ENCODE data around the gene POLR2J3. TPM values are rescaled to one million over a fixed set of nuclear protein-coding genes. Genes with fewer than 3 reads are reported as not detected.
"Not testable (repeated sequence)": the region's sequence is repeated elsewhere in the genome, so short reads cannot be mapped to it uniquely, and the experiment has no call there.

Gene POLR2J3
- total and polyA plus RNA-seq, 10 of the 15 experiments (the other 5 are each of a cell fraction or from before 2014, with no cell fraction given), result 24.1 to 143 (median 53.1) TPM

DNA sequence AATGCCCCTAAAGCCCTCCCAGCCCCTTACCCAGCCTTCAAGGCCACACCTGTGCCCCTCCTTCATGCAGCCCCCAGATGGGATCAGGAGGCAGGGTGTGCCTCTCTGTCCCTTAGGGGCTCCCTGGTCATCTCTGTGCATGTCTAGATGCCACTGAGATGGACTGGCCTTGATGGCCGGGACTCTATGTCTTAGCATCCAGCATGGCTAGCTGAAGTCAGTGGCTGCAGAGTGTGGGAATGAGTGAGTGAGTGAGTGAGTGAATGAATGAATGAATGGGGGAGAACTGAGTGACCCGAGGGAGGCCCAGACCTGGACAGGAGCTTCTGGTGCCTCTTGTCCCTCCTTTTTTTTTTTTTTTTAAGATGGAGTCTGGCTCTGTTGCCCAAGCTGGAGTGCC, 40.3 kb downstream of the POLR2J3 start:
- H3K4me2 ChIP-seq (ENCODE audit: control insufficient read depth, insufficient read depth); H3K79me2 ChIP-seq (ENCODE audit: control insufficient read depth, insufficient read depth, low read length); H3K9ac ChIP-seq (ENCODE audit: control insufficient read depth, insufficient read depth, low read length); H3K27ac ChIP-seq (ENCODE audit: control insufficient read depth, insufficient read depth); ATAC-seq; DNase-seq (ENCODE audit: low read depth, low spot score); intact Hi-C loops (cut with micrococcal nuclease; ENCODE audit: unreplicated experiment); H3K4me1 ChIP-seq (ENCODE audit: control insufficient read depth, insufficient read depth, low read length); SMC1A ChIA-PET (ENCODE audit: uncharacterized antibody, unreplicated experiment); H3K9me3 ChIP-seq (replicated peaks; ENCODE audit: control insufficient read depth, insufficient read depth, low read length); CTCF ChIA-PET; H3K4me3 ChIP-seq; POLR2A ChIA-PET; H2AFZ ChIP-seq (ENCODE audit: control insufficient read depth, low read depth, low read length); H3K36me3 ChIP-seq (ENCODE audit: control insufficient read depth in 2 of 2, insufficient read depth in 2 of 2, low read length in 1 of 2); H4K20me1 ChIP-seq (ENCODE audit: control insufficient read depth, insufficient read depth); in situ Hi-C loops (cut with MboI); RAD21 ChIA-PET (ENCODE audit: unreplicated experiment); H3K27me3 ChIP-seq (replicated peaks in 1 of 2; ENCODE audit: control insufficient read depth in 2 of 2, insufficient read depth in 2 of 2, low read length in 1 of 2); FAIRE-seq: not testable (repeated sequence)
- TSS peak; percentile 72 for BruUV-seq (replicated peaks)
- WGBS (ENCODE audit: insufficient coverage, insufficient replicate concordance, low lambda C conversion rate, missing lambda C conversion rate), result 72% methylated on average over 2 of the region's 2 CpGs

DNA sequence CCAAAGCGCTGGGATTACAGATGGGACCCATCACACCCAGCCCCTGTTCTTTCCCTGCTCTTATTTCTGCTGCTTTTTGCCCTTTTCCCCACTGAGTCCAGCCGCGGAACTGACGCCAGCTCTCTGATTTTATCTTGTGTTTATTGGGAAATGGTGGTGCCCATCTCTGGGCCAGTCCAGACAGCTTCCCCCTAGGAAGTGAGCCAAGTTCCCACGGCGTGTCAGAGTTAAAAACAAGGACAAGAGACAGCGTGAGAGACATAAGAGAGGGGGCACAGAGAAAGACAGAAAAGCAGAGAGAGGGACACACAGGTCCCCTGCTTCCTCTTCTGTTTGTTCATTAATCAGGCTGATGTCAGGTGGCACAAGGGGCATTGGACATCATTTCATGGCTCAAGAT, 40.8 kb downstream of the POLR2J3 start:
- H3K36me3 ChIP-seq (ENCODE audit: control insufficient read depth in 2 of 2, insufficient read depth in 2 of 2, low read length in 1 of 2); DNase-seq (ENCODE audit: low read depth, low spot score); H3K9me3 ChIP-seq (replicated peaks; ENCODE audit: control insufficient read depth, insufficient read depth, low read length); POLR2A ChIA-PET; RAD21 ChIA-PET (ENCODE audit: unreplicated experiment); H3K27me3 ChIP-seq (replicated peaks in 1 of 2; ENCODE audit: control insufficient read depth in 2 of 2, insufficient read depth in 2 of 2, low read length in 1 of 2); H3K79me2 ChIP-seq (ENCODE audit: control insufficient read depth, insufficient read depth, low read length); intact Hi-C loops (cut with micrococcal nuclease; ENCODE audit: unreplicated experiment); H3K9ac ChIP-seq (ENCODE audit: control insufficient read depth, insufficient read depth, low read length); SMC1A ChIA-PET (ENCODE audit: uncharacterized antibody, unreplicated experiment); H4K20me1 ChIP-seq (ENCODE audit: control insufficient read depth, insufficient read depth); in situ Hi-C loops (cut with MboI); H2AFZ ChIP-seq (ENCODE audit: control insufficient read depth, low read depth, low read length); H3K4me2 ChIP-seq (ENCODE audit: control insufficient read depth, insufficient read depth); H3K27ac ChIP-seq (ENCODE audit: control insufficient read depth, insufficient read depth); H3K4me1 ChIP-seq (ENCODE audit: control insufficient read depth, insufficient read depth, low read length); H3K4me3 ChIP-seq; CTCF ChIA-PET; BruUV-seq (replicated peaks); FAIRE-seq; ATAC-seq: not testable (repeated sequence)
- no CpG with 5 or more reads among the region's 7 CpGs for WGBS (ENCODE audit: insufficient coverage, insufficient replicate concordance, low lambda C conversion rate, missing lambda C conversion rate)

DNA sequence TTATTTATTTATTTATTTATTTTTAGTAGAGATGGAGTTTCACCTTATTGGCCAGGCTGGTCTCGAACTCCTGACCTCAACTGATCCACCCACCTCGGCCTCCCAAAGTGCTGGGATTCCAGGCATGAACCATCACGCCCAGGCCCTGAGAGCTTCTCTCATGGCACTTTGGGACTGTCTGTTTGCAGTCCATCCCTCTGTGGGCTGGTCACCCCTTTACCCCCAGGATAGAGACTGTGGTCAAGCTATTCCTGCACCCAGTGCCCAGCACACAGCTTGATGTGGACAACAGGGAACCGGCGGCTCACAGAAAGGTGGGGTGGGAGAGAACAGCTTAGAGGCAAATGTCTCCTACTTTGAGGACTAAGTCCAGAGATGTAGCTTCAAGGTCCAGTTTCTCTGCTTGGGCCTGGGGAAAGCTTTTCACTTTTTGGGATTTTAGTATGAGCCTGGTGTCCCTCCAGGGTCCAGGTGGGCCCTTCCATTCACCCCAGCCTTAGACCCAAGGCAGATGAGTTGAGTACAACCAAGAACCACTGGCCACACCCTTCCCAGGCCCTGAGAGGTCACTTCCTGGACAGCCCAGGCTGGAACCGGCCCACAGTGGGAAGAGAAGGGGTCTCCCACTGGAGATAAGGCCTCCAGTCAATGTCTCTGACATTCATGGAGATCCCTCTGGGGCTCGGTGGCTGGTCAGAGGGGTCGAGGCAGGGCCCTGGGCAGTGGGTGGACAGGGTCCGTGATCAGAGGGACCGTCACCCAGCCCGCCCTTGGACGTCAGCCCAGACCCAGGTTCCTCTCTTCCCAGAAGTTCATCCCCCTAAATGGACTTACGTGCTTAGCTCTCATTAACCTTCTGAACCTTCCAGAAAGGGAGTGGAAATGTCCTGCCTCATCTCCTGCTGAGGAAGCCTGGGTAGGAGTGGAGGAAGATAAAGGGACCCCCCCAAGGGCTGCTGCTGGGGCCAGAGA, 44.3 kb downstream of the POLR2J3 start:
- H3K9me3 ChIP-seq (replicated peaks; ENCODE audit: control insufficient read depth, insufficient read depth, low read length); BruUV-seq (replicated peaks); in situ Hi-C loops (cut with MboI); H3K4me2 ChIP-seq (ENCODE audit: control insufficient read depth, insufficient read depth); H3K27ac ChIP-seq (ENCODE audit: control insufficient read depth, insufficient read depth); H4K20me1 ChIP-seq (ENCODE audit: control insufficient read depth, insufficient read depth); H3K79me2 ChIP-seq (ENCODE audit: control insufficient read depth, insufficient read depth, low read length); H3K36me3 ChIP-seq (ENCODE audit: control insufficient read depth in 2 of 2, insufficient read depth in 2 of 2, low read length in 1 of 2); H3K27me3 ChIP-seq (replicated peaks in 1 of 2; ENCODE audit: control insufficient read depth in 2 of 2, insufficient read depth in 2 of 2, low read length in 1 of 2); RAD21 ChIA-PET (ENCODE audit: unreplicated experiment); H3K4me1 ChIP-seq (ENCODE audit: control insufficient read depth, insufficient read depth, low read length); SMC1A ChIA-PET (ENCODE audit: uncharacterized antibody, unreplicated experiment); H3K4me3 ChIP-seq; POLR2A ChIA-PET; FAIRE-seq; H2AFZ ChIP-seq (ENCODE audit: control insufficient read depth, low read depth, low read length); intact Hi-C loops (cut with micrococcal nuclease; ENCODE audit: unreplicated experiment); CTCF ChIA-PET; DNase-seq (ENCODE audit: low read depth, low spot score); ATAC-seq; H3K9ac ChIP-seq (ENCODE audit: control insufficient read depth, insufficient read depth, low read length): not testable (repeated sequence)
- WGBS (ENCODE audit: insufficient coverage, insufficient replicate concordance, low lambda C conversion rate, missing lambda C conversion rate), result 80% methylated on average over 3 of the region's 13 CpGs

DNA sequence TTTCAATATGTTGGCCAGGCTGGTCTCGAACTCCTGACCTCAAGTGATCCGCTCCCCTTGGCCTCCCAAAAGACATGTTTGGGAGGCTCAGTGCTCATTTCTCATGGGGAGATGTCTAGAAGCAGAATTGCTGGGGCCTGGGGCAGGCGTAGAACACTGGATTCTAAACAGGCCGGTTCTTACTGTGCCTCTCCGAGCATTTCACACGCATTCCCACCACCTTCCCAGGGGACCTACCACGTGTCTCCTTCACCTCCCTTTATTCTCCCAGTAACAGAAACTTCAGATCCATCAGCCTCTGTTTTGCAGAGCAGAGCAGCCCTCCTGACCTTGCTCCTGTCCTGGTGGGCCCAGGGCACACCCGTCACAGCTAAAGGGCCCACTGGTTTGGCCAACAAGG, 45.2 kb downstream of the POLR2J3 start:
- DNase-seq (ENCODE audit: low read depth, low spot score); FAIRE-seq; POLR2A ChIA-PET; BruUV-seq (replicated peaks); intact Hi-C loops (cut with micrococcal nuclease; ENCODE audit: unreplicated experiment); H3K4me1 ChIP-seq (ENCODE audit: control insufficient read depth, insufficient read depth, low read length); SMC1A ChIA-PET (ENCODE audit: uncharacterized antibody, unreplicated experiment); ATAC-seq; H4K20me1 ChIP-seq (ENCODE audit: control insufficient read depth, insufficient read depth); H3K27ac ChIP-seq (ENCODE audit: control insufficient read depth, insufficient read depth); H3K4me2 ChIP-seq (ENCODE audit: control insufficient read depth, insufficient read depth); H3K9me3 ChIP-seq (replicated peaks; ENCODE audit: control insufficient read depth, insufficient read depth, low read length); H3K9ac ChIP-seq (ENCODE audit: control insufficient read depth, insufficient read depth, low read length); H3K27me3 ChIP-seq (replicated peaks in 1 of 2; ENCODE audit: control insufficient read depth in 2 of 2, insufficient read depth in 2 of 2, low read length in 1 of 2); H3K79me2 ChIP-seq (ENCODE audit: control insufficient read depth, insufficient read depth, low read length); H3K36me3 ChIP-seq (ENCODE audit: control insufficient read depth in 2 of 2, insufficient read depth in 2 of 2, low read length in 1 of 2); in situ Hi-C loops (cut with MboI); H3K4me3 ChIP-seq; RAD21 ChIA-PET (ENCODE audit: unreplicated experiment); CTCF ChIA-PET; H2AFZ ChIP-seq (ENCODE audit: control insufficient read depth, low read depth, low read length): not testable (repeated sequence)
- WGBS (ENCODE audit: insufficient coverage, insufficient replicate concordance, low lambda C conversion rate, missing lambda C conversion rate), result 91% methylated on average over 1 of the region's 8 CpGs

Data from GM12878 (cell line).